Nephron progenitor cell (in vitro differentiated cells): ENCODE results near the gene DCDC1.

ENCODE experiments used
- DNase-seq: peaks from one replicate; pipeline ENCODE4 v3.0.0; 2021
- H3K27ac Mint-ChIP-seq: 2 replicates; pipeline ENCODE4 v1.8.0; 2021; ENCODE audit warnings: mild to moderate bottlenecking, moderate library complexity, mixed read lengths
- H3K27me3 Mint-ChIP-seq: 2 replicates; pipeline ENCODE4 v1.8.0; 2021; ENCODE audit warnings: mild to moderate bottlenecking, low read depth, mixed read lengths; ENCODE audit not compliant: poor library complexity
- H3K36me3 Mint-ChIP-seq: 2 replicates; pipeline ENCODE4 v1.8.0; 2021; ENCODE audit warnings: low read depth, mixed read lengths
- H3K4me1 Mint-ChIP-seq: 2 replicates; pipeline ENCODE4 v1.8.0; 2021; ENCODE audit warnings: mixed read lengths
- H3K4me3 Mint-ChIP-seq: 2 replicates; pipeline ENCODE4 v1.8.0; 2021; ENCODE audit warnings: mild to moderate bottlenecking, moderate library complexity, mixed read lengths
- H3K9me3 Mint-ChIP-seq: 2 replicates; pipeline ENCODE4 v1.8.0; 2021; ENCODE audit warnings: mild to moderate bottlenecking, moderate library complexity, mixed read lengths
- CTCF ChIP-seq: fragments of 200-600 bp; sonication (generic); IDR thresholded peaks from 2 replicates; pipeline ENCODE4 v1.5.0; 2021; ENCODE audit warnings: antibody characterized with exemption

The DCDC1 gene

DNA sequence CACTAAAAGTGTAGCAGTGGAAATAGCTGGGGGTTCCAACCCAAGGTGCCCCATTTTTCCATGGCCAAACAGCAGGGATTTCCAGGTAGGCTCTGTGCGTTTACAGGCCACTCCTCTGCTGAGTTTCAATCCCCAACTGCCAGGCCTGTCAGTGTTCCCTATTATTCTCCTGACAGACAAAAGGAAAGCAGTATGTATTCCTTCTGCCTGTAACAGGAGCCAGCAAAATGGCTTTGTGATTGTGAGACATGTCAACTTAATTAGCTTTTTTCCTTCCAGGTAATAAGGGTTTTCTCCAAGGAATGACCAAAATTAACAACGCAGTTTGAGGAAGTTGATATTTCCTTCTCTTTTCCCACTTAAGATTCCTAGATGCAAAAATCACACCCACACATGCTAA is 506.3 kb downstream of the DCDC1 start:
- no peak for DNase-seq
- peaks cover 10% of the 10 kb centered on the region for H3K27me3 Mint-ChIP-seq
- H3K27ac Mint-ChIP-seq: no peak overlapping the region
- no peak for TF ChIP-seq CTCF
- H3K9me3 Mint-ChIP-seq: no peaks in the 10 kb centered on the region
- no peak overlapping the region for H3K4me3 Mint-ChIP-seq
- H3K36me3 Mint-ChIP-seq: no peaks in the 10 kb centered on the region
- H3K4me1 Mint-ChIP-seq: peaks cover 20% of the 10 kb centered on the region

DNA sequence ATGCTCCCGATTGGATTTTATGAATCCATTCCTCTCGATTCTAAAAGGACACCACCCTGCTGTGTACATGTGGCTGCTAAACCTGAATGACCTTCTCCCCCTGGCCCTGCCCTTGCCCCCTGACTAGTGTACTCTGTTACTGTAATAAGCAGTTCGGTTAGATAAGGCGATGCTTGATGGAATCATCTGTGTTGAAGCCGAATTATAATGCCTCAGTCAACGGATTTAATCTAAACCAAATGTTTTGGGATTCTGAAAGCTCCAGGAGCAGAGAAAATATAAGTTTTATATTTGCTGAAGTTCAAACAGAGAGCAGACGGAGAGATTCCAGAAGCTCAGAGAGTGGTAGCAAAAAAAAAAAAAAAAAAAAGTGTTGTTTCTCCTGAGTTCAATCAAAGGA is 508.0 kb downstream of the DCDC1 start:
- Mint-ChIP-seq H3K4me3 (no peak overlapping the region), H3K4me1 (peaks cover 20% of the 10 kb centered on the region), H3K27me3 (peaks cover 6% of the 10 kb centered on the region), H3K27ac (no peak overlapping the region), H3K36me3 (no peaks in the 10 kb centered on the region), H3K9me3 (no peaks in the 10 kb centered on the region)
- no peak for DNase-seq
- no peak for TF ChIP-seq CTCF

DNA sequence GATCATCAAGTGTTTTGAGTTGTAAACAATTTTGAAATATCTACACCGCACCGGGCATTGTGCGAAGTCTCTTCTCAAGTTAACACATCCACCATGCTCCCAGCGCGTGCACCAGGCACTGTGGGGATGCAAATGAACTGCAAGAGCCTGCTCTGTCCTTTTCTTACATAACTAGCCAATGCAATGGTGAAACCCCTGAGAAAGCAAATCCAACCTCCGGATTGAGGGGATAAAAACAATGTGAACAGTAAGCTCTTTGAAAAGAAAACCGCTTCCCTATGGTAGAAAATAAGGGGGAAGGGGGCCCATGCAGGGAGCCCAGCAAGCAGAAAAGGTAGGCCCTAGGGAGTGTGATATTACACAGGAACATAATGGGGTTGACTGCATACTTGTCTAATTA is 508.5 kb downstream of the DCDC1 start:
- TF ChIP-seq CTCF: no peak
- peaks cover 20% of the 10 kb centered on the region for H3K4me1 Mint-ChIP-seq
- no peaks in the 10 kb centered on the region for H3K36me3 Mint-ChIP-seq
- peaks cover 3% of the 10 kb centered on the region for H3K27me3 Mint-ChIP-seq
- H3K27ac Mint-ChIP-seq: no peak overlapping the region
- no peak for DNase-seq
- H3K4me3 Mint-ChIP-seq: no peak overlapping the region
- no peaks in the 10 kb centered on the region for H3K9me3 Mint-ChIP-seq

DNA sequence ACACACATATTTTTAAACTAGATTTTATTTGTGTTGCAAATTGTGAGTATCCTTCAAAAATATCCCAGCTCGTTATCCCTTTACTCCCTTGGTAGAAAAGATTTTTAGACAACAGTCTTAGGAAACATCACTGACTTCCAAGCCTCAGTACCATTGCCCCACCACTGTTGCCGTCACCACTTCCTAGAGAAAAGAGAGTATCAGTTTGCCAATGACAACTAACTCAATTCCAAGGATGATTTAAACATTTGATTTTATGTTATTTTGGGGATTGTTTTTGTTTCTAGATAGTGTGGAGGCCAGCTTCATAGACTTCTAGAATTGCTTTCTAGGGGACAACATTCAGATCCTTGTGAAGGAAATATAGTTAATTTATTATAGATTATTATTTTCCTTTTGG is 509.4 kb downstream of the DCDC1 start:
- H3K4me3 Mint-ChIP-seq: no peak overlapping the region
- DNase-seq: no peak
- TF ChIP-seq CTCF: no peak

GRCh38 chr11:30859669-30860068 is 509.9 kb downstream of the DCDC1 start:
- H3K27ac Mint-ChIP-seq: no peak overlapping the region
- H3K4me3 Mint-ChIP-seq: no peak overlapping the region
- no peaks in the 10 kb centered on the region for H3K9me3 Mint-ChIP-seq
- H3K36me3 Mint-ChIP-seq: no peaks in the 10 kb centered on the region
- peaks cover 3% of the 10 kb centered on the region for H3K27me3 Mint-ChIP-seq
- peak; percentile 8 for DNase-seq
- TF ChIP-seq CTCF: no peak
- H3K4me1 Mint-ChIP-seq: peaks cover 20% of the 10 kb centered on the region

More for the DNA sequence above, 509.4 kb downstream of the DCDC1 start:
- Mint-ChIP-seq H3K27ac (no peak overlapping the region), H3K4me1 (peaks cover 20% of the 10 kb centered on the region), H3K27me3 (peaks cover 3% of the 10 kb centered on the region), H3K9me3 (no peaks in the 10 kb centered on the region), H3K36me3 (no peaks in the 10 kb centered on the region)

DNA sequence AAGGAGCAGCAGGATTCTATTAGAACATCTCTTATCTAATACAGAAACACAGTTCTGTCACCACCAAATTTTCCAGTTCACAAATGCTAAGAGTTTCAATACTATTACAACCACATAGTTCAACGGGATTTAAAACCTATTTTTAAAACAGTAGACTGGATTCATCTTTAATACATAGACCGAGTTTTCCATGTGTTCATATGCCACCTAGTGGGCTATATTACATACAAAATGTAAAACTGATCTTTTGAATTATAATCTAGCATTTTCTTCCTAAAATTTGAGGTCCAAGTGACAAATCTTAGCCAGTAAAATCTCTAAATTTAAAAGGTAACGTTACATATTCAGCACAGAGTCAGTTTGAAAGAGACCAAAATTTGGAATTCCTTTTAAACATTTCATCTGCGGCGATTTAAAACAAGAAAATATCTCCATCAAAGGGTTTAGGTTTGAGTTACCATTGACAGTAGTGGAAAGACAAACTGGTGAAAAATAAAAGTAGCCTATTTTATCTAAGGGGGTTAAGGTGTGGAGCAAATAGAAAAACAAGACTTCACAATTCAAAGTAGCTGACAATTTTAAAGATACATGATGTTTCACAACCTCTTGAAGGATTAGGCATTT is 514.0 kb downstream of the DCDC1 start:
- peak; percentile 33 for TF ChIP-seq CTCF
- Mint-ChIP-seq H3K27me3 (peaks cover 8% of the 10 kb centered on the region), H3K36me3 (no peaks in the 10 kb centered on the region), H3K27ac (no peak overlapping the region), H3K9me3 (no peaks in the 10 kb centered on the region), H3K4me3 (no peak overlapping the region), H3K4me1 (peaks cover 9% of the 10 kb centered on the region)
- no peak for DNase-seq
